ENCODE results near the gene PHACTR4. TPM values are rescaled to one million over a fixed set of nuclear protein-coding genes. Genes with fewer than 3 reads are reported as not detected.

Gene PHACTR4
- total and polyA plus RNA-seq, 2 of the 8 experiments (the other 6 are each of a cell fraction or from before 2014, with no cell fraction given) = 23.7 to 57.8 TPM

- TF ChIP-seq PHF8 (conservative IDR thresholded peaks at IDR 0.05; ENCODE audit: low read depth, low read length) = 0 out of 2 replicates have a peak, but pooled peaks have one; percentile 14
- TF ChIP-seq TAF1 (IDR thresholded peaks at IDR 0.05; ENCODE audit: low read depth, low read length) = peak; percentile 41; the same call in 1 of the 2 replicates
- no peak for TF ChIP-seq CREB1 (IDR thresholded peaks at IDR 0.05)
Measured at GRCh38 chr1:28510273-28510969, 140.9 kb downstream of the PHACTR4 start (continued).

Measured in H1 (cell line).